SU-DHL-6 (cell line): Measurements from ENCODE around the gene ZNF18.

Experiments
- CTCF ChIP-seq: fragments of 200-600 bp; sonication (generic); IDR thresholded peaks from one replicate; pipeline ENCODE4 v1.5.1; 2017; ENCODE audit warnings: antibody characterized with exemption, mild to moderate bottlenecking, low read length, moderate library complexity; ENCODE audit not compliant: insufficient read depth, poor library complexity, severe bottlenecking
- EZH2phosphoT487 ChIP-seq: fragments of 200-600 bp; sonication (generic), shearing (Covaris generic); conservative IDR thresholded peaks from 2 replicates; pipeline ENCODE4 v1.6.1; 2018; ENCODE audit warnings: mild to moderate bottlenecking, antibody characterized with exemption, low read length, moderate library complexity, mixed read lengths

- TF ChIP-seq CTCF (no peak), EZH2phosphoT487 (no peak)
Measured at GRCh38 chr17:12043702-12044101, 46.4 kb upstream of the ZNF18 start.
